ENCODE measurements around the gene ACSS1.

ACSS1 gene

GRCh38 chr20:25058051-25058846 is at the start of gene ACSS1:
TSS of gene ACSS1 (minus strand) at chr20:25058139. CDS start at chr20:25058102, 37 bp downstream.
- DNase-seq: no peak

- DNase-seq: no peak
Measured at GRCh38 chr20:25103526-25103925, 45.6 kb upstream of the ACSS1 start.

- no peak for DNase-seq
Measured at GRCh38 chr20:25100914-25101313, 43.0 kb upstream of the ACSS1 start.

GRCh38 chr20:25099601-25100140 is 41.7 kb upstream of the ACSS1 start:
- no peak for DNase-seq

- no peak for DNase-seq
Measured at GRCh38 chr20:25097498-25097897, 39.6 kb upstream of the ACSS1 start.

GRCh38 chr20:25090492-25091429 is 32.8 kb upstream of the ACSS1 start:
- peak; percentile 88 for DNase-seq

- no peak for DNase-seq
Measured at GRCh38 chr20:25089662-25090061, 31.7 kb upstream of the ACSS1 start.

GRCh38 chr20:25089096-25089495 is 31.2 kb upstream of the ACSS1 start:
- DNase-seq: no peak

- DNase-seq: no peak
Measured at GRCh38 chr20:25088267-25088666, 30.3 kb upstream of the ACSS1 start.

- no peak for DNase-seq
Measured at GRCh38 chr20:25087186-25087929, 29.4 kb upstream of the ACSS1 start.

- no peak for DNase-seq
Measured at GRCh38 chr20:25085756-25086495, 28.0 kb upstream of the ACSS1 start.

- DNase-seq: no peak
Measured at GRCh38 chr20:25084626-25085187, 26.8 kb upstream of the ACSS1 start.

GRCh38 chr20:25083773-25084625 is 26.1 kb upstream of the ACSS1 start:
- no peak for DNase-seq

- no peak for DNase-seq
Measured at GRCh38 chr20:25083141-25083772, 25.3 kb upstream of the ACSS1 start.

- DNase-seq: no peak
Measured at GRCh38 chr20:25082498-25082873, 24.5 kb upstream of the ACSS1 start.

- DNase-seq: no peak
Measured at GRCh38 chr20:25081730-25082497, 24.0 kb upstream of the ACSS1 start, which contains the start of gene VSX1. TSS of gene VSX1 (minus strand) at chr20:25082141. CDS start at chr20:25082096, 45 bp downstream.

GRCh38 chr20:25081065-25081729 is 23.3 kb upstream of the ACSS1 start:
- no peak for DNase-seq

GRCh38 chr20:25079171-25079570 is 21.2 kb upstream of the ACSS1 start:
- no peak for DNase-seq

- DNase-seq: no peak
Measured at GRCh38 chr20:25078662-25079061, 20.7 kb upstream of the ACSS1 start.
